ENCODE measurements around the gene CTNNBL1. TPM values are rescaled to one million over a fixed set of nuclear protein-coding genes. Genes with fewer than 3 reads are reported as not detected.

Gene CTNNBL1
- total and polyA plus RNA-seq, 2 experiments from 2014 or later, result 36.3 to 68.7 TPM

DNA sequence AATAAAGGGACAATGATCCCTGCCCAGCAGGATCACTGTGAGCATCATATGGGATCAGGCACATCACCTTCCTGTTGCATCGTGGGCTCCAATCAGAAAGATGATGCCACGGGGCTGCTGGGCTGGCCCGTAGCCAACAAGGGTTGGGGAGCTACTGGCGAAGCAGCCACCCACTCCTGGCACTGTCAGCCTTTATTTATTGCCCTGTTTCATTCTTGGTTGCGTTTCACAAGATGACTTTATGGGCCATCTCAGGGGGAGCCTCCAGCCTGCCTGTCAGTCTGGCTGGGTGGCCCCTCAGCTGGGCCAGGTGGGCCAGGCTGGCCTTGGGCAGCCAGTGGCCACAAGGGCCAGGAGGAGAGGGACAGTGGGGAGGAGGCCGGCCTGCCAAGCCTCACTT is 226.4 kb downstream of the CTNNBL1 start (continued):
- TF ChIP-seq, protein P1, sequence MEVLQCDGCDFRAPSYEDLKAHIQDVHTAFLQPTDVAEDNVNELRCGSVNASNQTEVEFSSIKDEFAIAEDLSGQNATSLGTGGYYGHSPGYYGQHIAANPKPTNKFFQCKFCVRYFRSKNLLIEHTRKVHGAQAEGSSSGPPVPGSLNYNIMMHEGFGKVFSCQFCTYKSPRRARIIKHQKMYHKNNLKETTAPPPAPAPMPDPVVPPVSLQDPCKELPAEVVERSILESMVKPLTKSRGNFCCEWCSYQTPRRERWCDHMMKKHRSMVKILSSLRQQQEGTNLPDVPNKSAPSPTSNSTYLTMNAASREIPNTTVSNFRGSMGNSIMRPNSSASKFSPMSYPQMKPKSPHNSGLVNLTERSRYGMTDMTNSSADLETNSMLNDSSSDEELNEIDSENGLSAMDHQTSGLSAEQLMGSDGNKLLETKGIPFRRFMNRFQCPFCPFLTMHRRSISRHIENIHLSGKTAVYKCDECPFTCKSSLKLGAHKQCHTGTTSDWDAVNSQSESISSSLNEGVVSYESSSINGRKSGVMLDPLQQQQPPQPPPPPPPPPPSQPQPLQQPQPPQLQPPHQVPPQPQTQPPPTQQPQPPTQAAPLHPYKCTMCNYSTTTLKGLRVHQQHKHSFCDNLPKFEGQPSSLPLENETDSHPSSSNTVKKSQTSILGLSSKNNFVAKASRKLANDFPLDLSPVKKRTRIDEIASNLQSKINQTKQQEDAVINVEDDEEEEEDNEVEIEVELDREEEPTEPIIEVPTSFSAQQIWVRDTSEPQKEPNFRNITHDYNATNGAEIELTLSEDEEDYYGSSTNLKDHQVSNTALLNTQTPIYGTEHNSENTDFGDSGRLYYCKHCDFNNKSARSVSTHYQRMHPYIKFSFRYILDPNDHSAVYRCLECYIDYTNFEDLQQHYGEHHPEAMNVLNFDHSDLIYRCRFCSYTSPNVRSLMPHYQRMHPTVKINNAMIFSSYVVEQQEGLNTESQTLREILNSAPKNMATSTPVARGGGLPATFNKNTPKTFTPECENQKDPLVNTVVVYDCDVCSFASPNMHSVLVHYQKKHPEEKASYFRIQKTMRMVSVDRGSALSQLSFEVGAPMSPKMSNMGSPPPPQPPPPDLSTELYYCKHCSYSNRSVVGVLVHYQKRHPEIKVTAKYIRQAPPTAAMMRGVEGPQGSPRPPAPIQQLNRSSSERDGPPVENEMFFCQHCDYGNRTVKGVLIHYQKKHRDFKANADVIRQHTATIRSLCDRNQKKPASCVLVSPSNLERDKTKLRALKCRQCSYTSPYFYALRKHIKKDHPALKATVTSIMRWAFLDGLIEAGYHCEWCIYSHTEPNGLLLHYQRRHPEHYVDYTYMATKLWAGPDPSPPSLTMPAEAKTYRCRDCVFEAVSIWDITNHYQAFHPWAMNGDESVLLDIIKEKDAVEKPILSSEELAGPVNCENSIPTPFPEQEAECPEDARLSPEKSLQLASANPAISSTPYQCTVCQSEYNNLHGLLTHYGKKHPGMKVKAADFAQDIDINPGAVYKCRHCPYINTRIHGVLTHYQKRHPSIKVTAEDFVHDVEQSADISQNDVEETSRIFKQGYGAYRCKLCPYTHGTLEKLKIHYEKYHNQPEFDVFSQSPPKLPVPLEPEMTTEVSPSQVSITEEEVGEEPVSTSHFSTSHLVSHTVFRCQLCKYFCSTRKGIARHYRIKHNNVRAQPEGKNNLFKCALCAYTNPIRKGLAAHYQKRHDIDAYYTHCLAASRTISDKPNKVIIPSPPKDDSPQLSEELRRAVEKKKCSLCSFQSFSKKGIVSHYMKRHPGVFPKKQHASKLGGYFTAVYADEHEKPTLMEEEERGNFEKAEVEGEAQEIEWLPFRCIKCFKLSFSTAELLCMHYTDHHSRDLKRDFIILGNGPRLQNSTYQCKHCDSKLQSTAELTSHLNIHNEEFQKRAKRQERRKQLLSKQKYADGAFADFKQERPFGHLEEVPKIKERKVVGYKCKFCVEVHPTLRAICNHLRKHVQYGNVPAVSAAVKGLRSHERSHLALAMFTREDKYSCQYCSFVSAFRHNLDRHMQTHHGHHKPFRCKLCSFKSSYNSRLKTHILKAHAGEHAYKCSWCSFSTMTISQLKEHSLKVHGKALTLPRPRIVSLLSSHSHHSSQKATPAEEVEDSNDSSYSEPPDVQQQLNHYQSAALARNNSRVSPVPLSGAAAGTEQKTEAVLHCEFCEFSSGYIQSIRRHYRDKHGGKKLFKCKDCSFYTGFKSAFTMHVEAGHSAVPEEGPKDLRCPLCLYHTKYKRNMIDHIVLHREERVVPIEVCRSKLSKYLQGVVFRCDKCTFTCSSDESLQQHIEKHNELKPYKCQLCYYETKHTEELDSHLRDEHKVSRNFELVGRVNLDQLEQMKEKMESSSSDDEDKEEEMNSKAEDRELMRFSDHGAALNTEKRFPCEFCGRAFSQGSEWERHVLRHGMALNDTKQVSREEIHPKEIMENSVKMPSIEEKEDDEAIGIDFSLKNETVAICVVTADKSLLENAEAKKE (CRISPR knock-in tag; IDR thresholded peaks at IDR 0.05), result no peak
- no peak for TF ChIP-seq CREB1 (CRISPR knock-in tag; IDR thresholded peaks at IDR 0.05; ENCODE audit: low read depth)
- TF ChIP-seq, protein P2, sequence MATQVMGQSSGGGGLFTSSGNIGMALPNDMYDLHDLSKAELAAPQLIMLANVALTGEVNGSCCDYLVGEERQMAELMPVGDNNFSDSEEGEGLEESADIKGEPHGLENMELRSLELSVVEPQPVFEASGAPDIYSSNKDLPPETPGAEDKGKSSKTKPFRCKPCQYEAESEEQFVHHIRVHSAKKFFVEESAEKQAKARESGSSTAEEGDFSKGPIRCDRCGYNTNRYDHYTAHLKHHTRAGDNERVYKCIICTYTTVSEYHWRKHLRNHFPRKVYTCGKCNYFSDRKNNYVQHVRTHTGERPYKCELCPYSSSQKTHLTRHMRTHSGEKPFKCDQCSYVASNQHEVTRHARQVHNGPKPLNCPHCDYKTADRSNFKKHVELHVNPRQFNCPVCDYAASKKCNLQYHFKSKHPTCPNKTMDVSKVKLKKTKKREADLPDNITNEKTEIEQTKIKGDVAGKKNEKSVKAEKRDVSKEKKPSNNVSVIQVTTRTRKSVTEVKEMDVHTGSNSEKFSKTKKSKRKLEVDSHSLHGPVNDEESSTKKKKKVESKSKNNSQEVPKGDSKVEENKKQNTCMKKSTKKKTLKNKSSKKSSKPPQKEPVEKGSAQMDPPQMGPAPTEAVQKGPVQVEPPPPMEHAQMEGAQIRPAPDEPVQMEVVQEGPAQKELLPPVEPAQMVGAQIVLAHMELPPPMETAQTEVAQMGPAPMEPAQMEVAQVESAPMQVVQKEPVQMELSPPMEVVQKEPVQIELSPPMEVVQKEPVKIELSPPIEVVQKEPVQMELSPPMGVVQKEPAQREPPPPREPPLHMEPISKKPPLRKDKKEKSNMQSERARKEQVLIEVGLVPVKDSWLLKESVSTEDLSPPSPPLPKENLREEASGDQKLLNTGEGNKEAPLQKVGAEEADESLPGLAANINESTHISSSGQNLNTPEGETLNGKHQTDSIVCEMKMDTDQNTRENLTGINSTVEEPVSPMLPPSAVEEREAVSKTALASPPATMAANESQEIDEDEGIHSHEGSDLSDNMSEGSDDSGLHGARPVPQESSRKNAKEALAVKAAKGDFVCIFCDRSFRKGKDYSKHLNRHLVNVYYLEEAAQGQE (IDR thresholded peaks at IDR 0.05; ENCODE audit: unreplicated experiment), result no peak
- TF ChIP-seq EZH2phosphoT487 (IDR thresholded peaks at IDR 0.05; ENCODE audit: unreplicated experiment), result no peak

DNA sequence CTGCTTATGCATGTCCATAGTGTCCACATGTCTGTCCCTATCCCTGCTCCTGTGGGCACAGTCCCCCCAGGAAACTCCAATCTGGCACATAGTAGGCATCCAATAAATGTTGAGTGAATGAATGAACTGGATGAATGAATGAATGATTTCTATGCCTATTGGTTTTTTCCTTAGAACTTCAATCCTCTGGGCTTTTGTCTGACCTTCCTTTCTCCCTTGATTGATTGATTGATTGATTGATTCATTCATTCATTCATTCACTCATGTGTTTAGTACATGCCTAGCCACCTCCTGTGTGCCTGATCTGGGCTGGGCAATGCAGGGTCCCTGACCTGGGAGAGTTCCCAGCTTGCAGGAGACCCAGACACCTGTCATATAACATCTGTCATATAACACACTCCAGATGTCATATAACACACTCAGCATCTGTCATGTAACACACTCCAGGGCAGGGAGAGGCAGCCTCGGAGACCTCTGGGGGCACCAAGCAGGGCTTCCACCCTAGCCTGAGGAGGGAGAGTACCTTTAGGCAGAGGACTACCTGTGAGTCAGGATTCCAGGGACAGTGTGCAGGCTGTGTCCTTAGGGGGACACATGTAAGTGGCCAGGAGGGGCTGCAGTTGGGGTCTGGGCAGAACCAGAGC is 227.0 kb downstream of the CTNNBL1 start:
- peaks cover 12% of the 10 kb centered on the region for H3K27me3 Mint-ChIP-seq (ENCODE audit: insufficient read depth, low read depth, poor library complexity)
- no peak overlapping the region for H3K4me3 Mint-ChIP-seq
- Histone ChIP-seq H3F3A (replicated peaks; ENCODE audit: low read depth) (0 out of 2 replicates have a peak, but pooled peaks cover 4% of the 10 kb centered on the region), H3K27ac (ENCODE audit: low read depth) (no peak overlapping the region), H3K4me1 (ENCODE audit: insufficient read depth) (peaks cover 22% of the 10 kb centered on the region), H3K4me2 (no peak overlapping the region), H3K9me2 (ENCODE audit: insufficient read depth) (no peaks in the 10 kb centered on the region), H2AFZ (no peak overlapping the region), H3K36me3 (ENCODE audit: insufficient read depth) (no peaks in the 10 kb centered on the region), H4K20me1 (replicated peaks; ENCODE audit: insufficient read depth) (no peaks in the 10 kb centered on the region), H3K27me3 (ENCODE audit: insufficient read depth) (peaks cover 9% of the 10 kb centered on the region; the same call in 1 of the 2 replicates), H3K79me2 (replicated peaks; ENCODE audit: insufficient read depth) (no peaks in the 10 kb centered on the region), H3K4me3 (no peak overlapping the region)
- no peak for DNase-seq (ENCODE audit: low spot score)
- no peak for ATAC-seq
- peaks cover 32% of the 10 kb centered on the region for H3K4me1 Mint-ChIP-seq
- no peaks in the 10 kb centered on the region for H3K36me3 Mint-ChIP-seq (ENCODE audit: low read depth)
- H3K9me3 Mint-ChIP-seq, result no peaks in the 10 kb centered on the region
- no peak overlapping the region for H3K27ac Mint-ChIP-seq
- no peak for TF ChIP-seq NANOG (IDR thresholded peaks at IDR 0.05; ENCODE audit: borderline replicate concordance)
- TF ChIP-seq, protein P3, sequence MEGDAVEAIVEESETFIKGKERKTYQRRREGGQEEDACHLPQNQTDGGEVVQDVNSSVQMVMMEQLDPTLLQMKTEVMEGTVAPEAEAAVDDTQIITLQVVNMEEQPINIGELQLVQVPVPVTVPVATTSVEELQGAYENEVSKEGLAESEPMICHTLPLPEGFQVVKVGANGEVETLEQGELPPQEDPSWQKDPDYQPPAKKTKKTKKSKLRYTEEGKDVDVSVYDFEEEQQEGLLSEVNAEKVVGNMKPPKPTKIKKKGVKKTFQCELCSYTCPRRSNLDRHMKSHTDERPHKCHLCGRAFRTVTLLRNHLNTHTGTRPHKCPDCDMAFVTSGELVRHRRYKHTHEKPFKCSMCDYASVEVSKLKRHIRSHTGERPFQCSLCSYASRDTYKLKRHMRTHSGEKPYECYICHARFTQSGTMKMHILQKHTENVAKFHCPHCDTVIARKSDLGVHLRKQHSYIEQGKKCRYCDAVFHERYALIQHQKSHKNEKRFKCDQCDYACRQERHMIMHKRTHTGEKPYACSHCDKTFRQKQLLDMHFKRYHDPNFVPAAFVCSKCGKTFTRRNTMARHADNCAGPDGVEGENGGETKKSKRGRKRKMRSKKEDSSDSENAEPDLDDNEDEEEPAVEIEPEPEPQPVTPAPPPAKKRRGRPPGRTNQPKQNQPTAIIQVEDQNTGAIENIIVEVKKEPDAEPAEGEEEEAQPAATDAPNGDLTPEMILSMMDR (conservative IDR thresholded peaks at IDR 0.05; ENCODE audit: low read depth in 2 of 2), result no peak
- no peak for TF ChIP-seq CREB1 (CRISPR knock-in tag; IDR thresholded peaks at IDR 0.05; ENCODE audit: low read depth)
- TF ChIP-seq ZNF331 (CRISPR knock-in tag; IDR thresholded peaks at IDR 0.05; ENCODE audit: low read depth), result no peak
- no peak for TF ChIP-seq ZNF114 (CRISPR knock-in tag; IDR thresholded peaks at IDR 0.05)
- TF ChIP-seq EZH2 (IDR thresholded peaks at IDR 0.05; ENCODE audit: low read depth, unreplicated experiment), result no peak
- TF ChIP-seq EZH2phosphoT487 (IDR thresholded peaks at IDR 0.05; ENCODE audit: unreplicated experiment), result no peak
- TF ChIP-seq STAT1 (IDR thresholded peaks at IDR 0.05; ENCODE audit: unreplicated experiment), result no peak

Data from GM23338 (cell line).